PC-9 (cell line): ENCODE data around the gene KLC1.
"Not testable (repeated sequence)": the region's sequence is repeated elsewhere in the genome, so short reads cannot be mapped to it uniquely, and the experiment has no call there.

ENCODE experiments used
- CTCF ChIP-seq: fragments of 200-600 bp; sonication (generic); conservative IDR thresholded peaks from 2 replicates; pipeline ENCODE4 v1.6.1; 2017; ENCODE audit warnings: mixed run types, antibody characterized with exemption, mild to moderate bottlenecking, moderate library complexity
- EZH2 ChIP-seq: fragments of 200-600 bp; sonication (generic); IDR thresholded peaks from 2 replicates; pipeline ENCODE4 v1.8.0; 2017; ENCODE audit warnings: antibody characterized with exemption, low read depth

DNA sequence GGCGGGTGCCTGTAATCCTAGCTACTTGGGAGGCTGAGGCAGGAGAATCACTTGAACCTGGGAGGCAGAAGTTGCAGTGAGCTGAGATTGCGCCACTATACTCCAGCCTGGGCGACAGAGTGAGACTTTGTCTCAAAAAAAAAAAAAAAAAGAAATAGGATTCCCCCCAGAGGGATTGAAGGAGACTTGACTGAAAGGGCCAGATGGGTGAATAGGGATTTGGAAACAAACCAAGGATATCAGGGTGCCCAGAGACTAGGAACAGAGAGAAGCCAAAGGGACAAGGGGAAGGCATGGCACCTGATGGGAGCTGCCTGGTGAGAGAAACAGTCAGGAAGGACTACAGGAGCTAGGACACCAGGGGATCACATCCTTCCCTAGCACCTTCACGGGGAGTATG is 19.9 kb upstream of the KLC1 start:
- TF ChIP-seq CTCF, EZH2: not testable (repeated sequence)
